ENCODE data around the gene FBXO3. TPM values are rescaled to one million over a fixed set of nuclear protein-coding genes. Genes with fewer than 3 reads are reported as not detected.

FBXO3 gene
- total and polyA plus RNA-seq, 2 of the 13 experiments (the other 11 are each of a cell fraction or from before 2014, with no cell fraction given), result 20.4 to 27.6 TPM

DNA sequence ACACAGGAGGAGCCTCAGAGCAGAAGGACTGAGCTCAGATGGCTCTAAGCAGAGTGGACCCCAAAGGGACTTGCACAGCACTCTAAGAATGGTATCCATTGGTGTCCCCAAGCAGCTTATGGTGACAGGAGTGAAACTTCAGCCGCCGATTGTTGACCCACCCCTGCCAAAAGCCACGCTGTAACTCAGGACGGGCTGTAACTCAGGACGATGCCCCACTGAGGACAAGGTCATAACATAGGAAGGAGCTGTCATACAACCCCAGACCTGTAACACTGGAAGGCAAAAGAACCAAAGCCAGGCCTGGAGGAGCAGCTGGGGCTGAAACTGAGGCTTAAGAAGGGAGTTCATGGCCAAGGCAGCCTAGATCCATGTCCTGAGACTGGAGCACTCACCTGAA is 52.3 kb downstream of the FBXO3 start:
- ChIA-PET POLR2A (interaction anchor here (0.9 kb wide), 1 partner anchor 22 kb away, joined by 3 read pairs; no protein-coding TSS in a partner anchor), CTCF (ENCODE audit: low intra/inter-chr PET ratio, low total read pairs) (no interaction called here)
- Histone ChIP-seq H3K4me2 (ENCODE audit: low read depth, low read length) (no peak overlapping the region), H3K27ac (ENCODE audit: extremely low read length, insufficient read depth, low read length) (no peak overlapping the region), H3K9me3 (ENCODE audit: low read length) (no peaks in the 10 kb centered on the region), H2AFZ (ENCODE audit: low read length) (no peak overlapping the region), H3K4me3 (replicated peaks in 1 of 3; ENCODE audit: insufficient read depth in 1 of 3, low read depth in 2 of 3, low read length in 3 of 3) (no peak overlapping the region), H3K79me2 (ENCODE audit: insufficient read depth, low read length) (peaks cover 23% of the 10 kb centered on the region), H3K9ac (ENCODE audit: insufficient read depth, low read depth, low read length) (no peak overlapping the region), H4K20me1 (ENCODE audit: insufficient read depth, low read length) (peaks cover 2% of the 10 kb centered on the region), H3K36me3 (replicated peaks in 1 of 2; ENCODE audit: control insufficient read depth in 1 of 2, insufficient read depth in 2 of 2, low read length in 2 of 2) (peaks cover 13 to 39% of the 10 kb centered on the region in 2 experiments), H3K4me1 (ENCODE audit: insufficient read depth, low read length) (peaks cover 35% of the 10 kb centered on the region), H3K27me3 (ENCODE audit: control insufficient read depth in 1 of 2, insufficient read depth in 2 of 2, low read length in 2 of 2) (no peaks in the 10 kb centered on the region)
- BruUV-seq (replicated peaks), result no TSS peak
- in situ Hi-C loops (cut with HindIII; ENCODE audit: extremely low pct_ligation_motif_present, low pct_unique_long_range_greater_than_20kb), result no loop called here
- intact Hi-C loops (cut with micrococcal nuclease; ENCODE audit: unreplicated experiment), result no loop called here
- ATAC-seq (no peak), FAIRE-seq (no peak), DNase-seq (ENCODE audit: low spot score) (no peak)
- TF ChIP-seq CTCF (CRISPR knock-in tag; IDR thresholded peaks at IDR 0.05), result no peak
- WGBS (ENCODE audit: low lambda C conversion rate), result 100% methylated on average over 5 of the region's 5 CpGs

DNA sequence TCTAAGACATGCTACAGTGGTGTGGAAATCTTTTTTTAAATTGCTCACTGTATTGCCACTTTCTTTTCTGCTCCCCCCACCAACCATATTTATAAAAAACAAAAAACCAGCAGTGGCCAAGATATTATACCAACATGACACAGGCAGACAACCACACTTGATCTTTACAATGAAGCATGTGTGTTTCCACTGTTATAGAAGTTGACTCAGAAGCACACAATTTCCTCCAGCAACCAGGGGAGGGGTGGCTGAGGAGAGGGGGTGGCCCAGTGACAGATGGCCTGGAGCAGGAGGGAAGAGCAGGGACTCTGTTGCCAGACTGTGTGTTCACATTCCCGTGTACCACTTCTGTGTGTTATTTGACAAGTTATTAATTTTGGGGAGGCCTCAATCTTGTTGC is 52.9 kb downstream of the FBXO3 start:
- POLR2A ChIA-PET, result interaction anchor here (1.3 kb wide), 1 partner anchor 15 kb away, joined by 6 read pairs; the partner anchor contains the start of gene CD59
- peaks cover 36% of the 10 kb centered on the region for H3K4me1 ChIP-seq (ENCODE audit: insufficient read depth, low read length)
- no peak overlapping the region for H3K9ac ChIP-seq (ENCODE audit: insufficient read depth, low read depth, low read length)
- no peak overlapping the region for H2AFZ ChIP-seq (ENCODE audit: low read length)
- CTCF ChIA-PET (ENCODE audit: low intra/inter-chr PET ratio, low total read pairs), result no interaction called here
- no peak overlapping the region for H3K4me2 ChIP-seq (ENCODE audit: low read depth, low read length)
- H3K27ac ChIP-seq (ENCODE audit: extremely low read length, insufficient read depth, low read length), result no peak overlapping the region
- H4K20me1 ChIP-seq (ENCODE audit: insufficient read depth, low read length), result peaks cover 2% of the 10 kb centered on the region
- no peaks in the 10 kb centered on the region for H3K9me3 ChIP-seq (ENCODE audit: low read length)
- 89% methylated on average over 1 of the region's 1 CpG for WGBS (ENCODE audit: low lambda C conversion rate)
- peaks cover 23% of the 10 kb centered on the region for H3K79me2 ChIP-seq (ENCODE audit: insufficient read depth, low read length)
- H3K4me3 ChIP-seq (replicated peaks in 1 of 3; ENCODE audit: insufficient read depth in 1 of 3, low read depth in 2 of 3, low read length in 3 of 3), result no peak overlapping the region
- H3K27me3 ChIP-seq (ENCODE audit: control insufficient read depth in 1 of 2, insufficient read depth in 2 of 2, low read length in 2 of 2), result no peaks in the 10 kb centered on the region
- no TSS peak for BruUV-seq (replicated peaks)
- ATAC-seq (no peak), FAIRE-seq (no peak), DNase-seq (ENCODE audit: low spot score) (no peak)
- in situ Hi-C loops (cut with HindIII; ENCODE audit: extremely low pct_ligation_motif_present, low pct_unique_long_range_greater_than_20kb), result no loop called here
- H3K36me3 ChIP-seq (replicated peaks in 1 of 2; ENCODE audit: control insufficient read depth in 1 of 2, insufficient read depth in 2 of 2, low read length in 2 of 2), result peaks cover 16 to 45% of the 10 kb centered on the region in 2 experiments
- intact Hi-C loops (cut with micrococcal nuclease; ENCODE audit: unreplicated experiment), result no loop called here
- TF ChIP-seq NONO (IDR thresholded peaks at IDR 0.05) (no peak), NONO (CRISPR knock-in tag; conservative IDR thresholded peaks at IDR 0.05) (no peak), TOE1 (CRISPR knock-in tag; IDR thresholded peaks at IDR 0.05) (no peak), TARDBP (CRISPR knock-in tag; IDR thresholded peaks at IDR 0.05) (no peak), CBFB (CRISPR knock-in tag; IDR thresholded peaks at IDR 0.05) (no peak), ZMAT5 (CRISPR knock-in tag; IDR thresholded peaks at IDR 0.05; ENCODE audit: borderline replicate concordance, low read depth) (no peak), ZNF281 (CRISPR knock-in tag; IDR thresholded peaks at IDR 0.05; ENCODE audit: borderline replicate concordance) (no peak), ZNF275 (CRISPR knock-in tag; IDR thresholded peaks at IDR 0.05; ENCODE audit: borderline replicate concordance) (no peak)

All from HepG2 (cell line).